Frontal cortex (tissue), 4 donors: ENCODE results near the gene NLRP3. TPM values are rescaled to one million over a fixed set of nuclear protein-coding genes. Genes with fewer than 3 reads are reported as not detected.
A peak's percentile ranks its signal among the peaks of the same experiment; 100 is the strongest.

Source experiments
- DNase-seq, 2 donors: peaks; one replicate each; pipeline ENCODE4 v3.0.0; 2012; ENCODE audit warnings: low spot score in 2 of 2
- FAIRE-seq: peaks from 2 replicates; lab custom pipeline; 2012; peaks lifted over from hg19 to GRCh38; lab: Jason Lieb, UNC
- total RNA-seq: library from RNA; depleted of rRNA; stranded (reverse); fragments of >200 nt; gene quantifications from one replicate; pipeline ENCODE4 v1.2.3, GENCODE V29; 2014
- donor health status: control.
- donor health status: control.
- donor health status: control.

The NLRP3 gene
- total RNA-seq, 1 donor from 2014 or later = 0.82 TPM

DNA sequence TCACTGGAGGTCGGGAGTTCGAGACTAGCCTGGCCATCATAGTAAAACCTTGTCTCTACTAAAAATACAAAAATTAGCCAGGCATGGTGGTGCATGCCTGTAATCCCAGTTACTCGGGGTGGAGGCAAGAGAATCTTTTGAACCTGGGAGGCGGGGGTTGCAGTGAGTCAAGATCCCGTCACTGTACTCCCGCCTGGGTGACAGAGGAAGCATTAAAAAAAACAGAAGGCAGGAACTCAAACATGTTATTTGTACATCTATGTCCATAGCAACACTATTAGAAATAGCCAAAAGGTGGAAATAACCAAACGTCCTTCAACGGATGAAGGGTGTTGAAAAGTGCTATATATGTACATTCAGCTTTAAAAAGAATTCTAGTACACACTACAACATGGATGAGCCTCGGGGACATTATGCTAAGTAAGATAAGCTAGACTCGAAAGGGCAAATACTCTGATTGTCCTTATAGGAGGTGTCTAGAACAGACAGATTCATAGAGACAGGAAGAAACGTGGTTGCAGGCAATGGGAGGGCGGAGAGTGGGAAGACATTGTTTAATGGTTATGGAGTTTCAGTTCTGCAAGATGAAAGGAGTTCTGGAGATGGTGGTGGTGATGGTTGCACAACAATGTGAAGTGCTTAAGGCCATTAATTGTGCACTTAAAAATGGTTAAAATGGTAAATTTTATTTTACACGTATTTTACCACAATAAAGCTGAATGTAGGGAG is 19.2 kb downstream of the NLRP3 start:
- DNase-seq (no peak), FAIRE-seq (no peak)

DNA sequence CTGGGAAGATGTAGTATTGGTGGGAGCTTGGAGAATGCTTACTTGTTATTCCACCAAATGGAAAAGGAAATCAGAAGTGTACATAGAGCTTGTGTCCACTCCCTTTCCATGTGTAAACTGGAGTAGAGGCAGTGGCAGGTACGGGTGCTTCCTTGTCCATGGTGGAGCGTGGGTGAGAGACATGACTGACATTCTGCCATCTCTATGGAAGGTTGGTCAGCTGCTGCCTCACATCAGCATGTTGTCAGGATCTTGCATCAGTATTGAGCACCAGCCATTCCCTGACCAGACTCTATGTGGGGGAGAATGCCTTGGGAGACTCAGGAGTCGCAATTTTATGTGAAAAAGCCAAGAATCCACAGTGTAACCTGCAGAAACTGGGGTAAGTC is 19.8 kb downstream of the NLRP3 start:
- no peak for FAIRE-seq
- DNase-seq = no peak

DNA sequence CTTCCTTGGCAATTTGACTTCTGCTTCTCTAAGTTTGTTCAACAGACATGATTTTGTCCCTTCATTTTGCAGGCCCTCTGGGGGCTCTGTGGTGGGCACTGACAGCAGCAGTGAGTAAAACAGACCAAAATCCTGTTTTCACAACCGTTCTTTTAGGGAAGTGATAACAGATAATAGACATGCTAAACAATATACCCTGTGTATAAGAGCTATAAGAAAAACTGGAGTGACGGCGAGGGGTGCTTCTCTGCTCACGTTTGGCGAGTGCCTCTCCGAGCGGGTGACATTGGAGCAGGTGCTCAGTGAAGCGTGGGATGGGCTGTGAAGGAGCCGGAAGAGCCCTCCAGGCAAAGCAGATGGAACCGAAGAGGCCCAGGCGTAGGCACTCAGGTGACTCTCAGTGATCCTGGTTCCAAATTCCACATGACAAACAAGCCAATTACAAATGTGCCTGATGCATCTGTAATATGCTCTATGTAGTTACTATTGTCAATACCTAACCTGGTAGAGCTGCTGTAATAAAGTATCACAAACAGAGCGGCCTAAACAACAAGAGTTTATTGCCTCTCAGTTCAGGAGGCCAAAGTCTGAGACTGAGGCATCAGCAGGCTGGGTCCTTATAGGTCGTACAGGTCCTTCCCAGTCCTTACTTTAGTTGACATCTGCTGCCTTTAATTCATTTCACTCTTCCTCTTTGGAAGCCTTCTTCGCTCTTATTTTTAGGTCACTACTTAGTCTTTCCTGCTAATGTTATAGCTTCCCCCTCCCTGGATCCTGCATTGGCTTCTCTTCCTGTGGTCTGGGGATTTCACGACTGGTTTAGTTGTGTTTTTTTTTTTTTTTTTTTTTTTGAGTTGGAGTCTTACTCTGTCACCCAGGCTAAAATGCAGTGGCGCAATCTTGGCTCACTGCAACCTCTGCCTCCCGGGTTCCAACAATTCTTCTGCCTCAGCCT is 21.9 kb downstream of the NLRP3 start:
- no peak for FAIRE-seq

DNA sequence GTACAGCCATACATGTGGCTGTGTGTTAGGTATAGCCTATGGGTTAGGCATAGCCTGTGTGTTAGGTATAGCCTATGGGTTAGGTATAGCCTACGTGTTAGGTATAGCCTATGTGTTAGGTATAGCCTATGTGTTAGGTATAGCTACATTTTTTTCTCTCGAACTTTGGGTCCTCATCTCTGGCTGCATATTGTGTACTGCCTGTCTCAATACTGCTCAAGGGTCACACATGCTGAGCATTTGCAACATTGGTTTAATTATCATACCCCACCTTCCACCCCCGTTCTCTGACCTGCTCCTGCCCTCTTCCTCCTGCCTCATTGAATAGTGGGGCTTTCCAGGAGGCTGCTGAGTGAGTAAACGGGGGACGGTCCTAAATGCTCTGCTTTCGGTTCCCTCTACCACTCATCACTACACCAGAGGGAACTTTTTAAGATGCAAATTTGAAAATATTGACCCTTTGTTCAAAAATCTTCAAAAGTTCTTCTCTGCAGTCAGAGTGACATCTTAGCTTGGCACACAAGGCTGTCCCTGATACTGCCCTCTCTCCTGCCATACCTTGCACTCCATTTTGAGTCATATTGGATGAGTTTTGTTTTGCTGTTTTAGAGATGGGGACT is 24.1 kb downstream of the NLRP3 start:
- FAIRE-seq = no peak
- DNase-seq = no peak

More for the DNA sequence above, 21.9 kb downstream of the NLRP3 start:
- no peak for DNase-seq

DNA sequence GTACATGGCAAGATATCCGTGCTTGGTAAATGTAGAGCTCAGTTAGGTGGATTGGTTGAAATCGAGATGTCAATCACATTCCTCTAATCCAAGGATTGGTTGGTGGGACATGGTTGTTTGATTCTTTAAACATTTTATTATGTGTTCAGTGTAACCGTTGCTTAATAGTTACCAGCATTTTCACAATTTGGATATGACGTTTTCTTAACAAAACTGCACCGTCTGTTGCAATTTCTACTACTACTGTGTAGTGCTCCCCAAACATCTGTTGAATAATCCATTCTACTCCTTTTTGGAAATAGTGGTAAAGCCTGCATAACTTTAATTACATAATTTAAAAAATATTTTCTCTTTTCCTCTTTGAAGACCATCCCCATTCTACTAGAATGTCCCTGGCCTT is 25.6 kb downstream of the NLRP3 start:
- DNase-seq (no peak), FAIRE-seq (no peak)

DNA sequence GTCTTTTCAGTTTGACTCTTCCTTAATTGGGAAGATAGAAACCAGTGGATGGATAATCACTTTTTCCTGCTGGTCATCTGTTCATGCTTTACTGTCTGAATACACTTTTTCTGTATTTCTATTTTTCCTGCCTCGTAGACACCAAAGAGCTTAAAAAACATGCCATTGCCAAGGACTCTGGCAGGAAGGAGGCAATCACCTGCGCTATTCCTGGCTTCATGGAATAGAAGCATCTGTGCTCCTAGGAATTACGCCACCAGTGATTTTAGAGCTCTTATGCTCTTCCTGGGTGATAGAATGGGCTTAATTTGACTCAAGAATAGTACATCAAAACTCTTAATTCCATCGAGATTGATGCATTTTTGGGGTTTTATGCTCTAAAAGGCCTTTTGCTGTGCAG is 26.2 kb downstream of the NLRP3 start:
- no peak for FAIRE-seq
- DNase-seq = no peak

DNA sequence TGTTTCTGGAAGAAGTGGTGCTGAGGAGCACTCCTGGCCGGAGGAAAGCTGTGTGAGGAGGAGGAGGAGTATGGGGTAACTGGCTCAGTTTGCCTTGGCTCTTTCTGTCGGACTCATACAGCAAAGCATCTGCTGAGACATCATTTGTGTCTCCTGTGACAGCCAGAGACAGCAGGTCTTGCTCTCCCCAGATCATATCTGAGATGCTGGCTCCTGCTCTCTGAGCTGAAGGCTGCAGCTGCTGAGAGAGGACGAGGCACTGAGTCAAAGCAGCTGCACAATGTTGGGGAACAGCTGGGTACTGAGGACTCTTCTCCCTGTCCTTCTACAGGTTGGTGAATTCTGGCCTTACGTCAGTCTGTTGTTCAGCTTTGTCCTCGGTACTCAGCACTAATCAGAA is 27.7 kb downstream of the NLRP3 start:
- FAIRE-seq = no peak

DNA sequence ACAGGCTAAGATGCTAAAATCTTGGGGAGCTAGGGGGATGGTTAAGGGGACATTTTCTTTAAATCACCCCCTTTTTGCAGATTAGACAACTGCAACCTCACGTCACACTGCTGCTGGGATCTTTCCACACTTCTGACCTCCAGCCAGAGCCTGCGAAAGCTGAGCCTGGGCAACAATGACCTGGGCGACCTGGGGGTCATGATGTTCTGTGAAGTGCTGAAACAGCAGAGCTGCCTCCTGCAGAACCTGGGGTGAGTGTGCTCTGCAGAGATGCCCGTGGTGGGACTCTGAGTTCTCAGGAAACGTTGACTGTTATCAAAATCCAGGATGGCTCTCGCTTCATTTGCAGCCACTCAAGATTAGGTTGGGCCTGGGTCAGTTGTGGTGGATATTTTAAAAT is 28.6 kb downstream of the NLRP3 start:
- FAIRE-seq (no peak), DNase-seq (no peak)

More for the DNA sequence above, 27.7 kb downstream of the NLRP3 start:
- DNase-seq = no peak

DNA sequence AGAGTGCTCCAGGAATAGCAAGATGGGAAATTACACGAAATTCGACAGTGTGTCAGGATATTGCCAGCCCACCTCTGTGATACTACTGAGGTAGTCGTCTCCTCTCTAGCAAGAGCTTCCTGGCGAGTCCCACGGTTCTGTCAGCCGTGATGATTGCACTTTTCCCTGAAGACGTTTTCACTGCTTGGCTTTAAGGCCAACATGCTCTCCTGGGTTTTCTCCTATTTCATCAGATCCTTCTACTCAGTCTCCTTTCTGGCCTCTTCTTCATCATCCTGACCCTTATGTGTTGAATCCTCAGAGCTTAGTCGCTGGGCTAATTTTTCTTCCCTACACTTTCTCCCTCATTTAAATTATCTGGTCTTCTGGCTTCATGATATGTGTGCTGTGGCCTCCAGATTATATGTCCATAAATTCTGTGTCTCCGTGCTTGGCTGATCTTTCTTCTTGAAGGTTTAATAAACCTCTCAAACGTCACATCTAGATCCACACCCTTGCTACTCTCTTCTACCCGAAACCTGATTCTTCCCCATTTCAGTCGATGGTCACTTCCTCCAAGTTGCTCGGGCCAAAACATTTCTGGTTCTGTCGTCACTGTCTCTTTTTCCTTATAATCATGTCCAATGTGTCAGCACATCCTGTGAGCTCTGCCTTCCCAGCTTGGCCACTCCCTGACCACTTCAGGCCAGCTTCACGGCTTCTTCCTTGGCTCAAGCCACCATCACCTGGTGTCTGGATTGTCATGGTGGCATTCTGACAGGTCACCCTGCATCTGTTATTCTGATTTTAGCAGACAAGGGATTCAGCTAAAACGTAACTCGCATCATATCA is 29.8 kb downstream of the NLRP3 start:
- no peak for FAIRE-seq
- DNase-seq = peak in 1 of 2 donors; percentile 12

DNA sequence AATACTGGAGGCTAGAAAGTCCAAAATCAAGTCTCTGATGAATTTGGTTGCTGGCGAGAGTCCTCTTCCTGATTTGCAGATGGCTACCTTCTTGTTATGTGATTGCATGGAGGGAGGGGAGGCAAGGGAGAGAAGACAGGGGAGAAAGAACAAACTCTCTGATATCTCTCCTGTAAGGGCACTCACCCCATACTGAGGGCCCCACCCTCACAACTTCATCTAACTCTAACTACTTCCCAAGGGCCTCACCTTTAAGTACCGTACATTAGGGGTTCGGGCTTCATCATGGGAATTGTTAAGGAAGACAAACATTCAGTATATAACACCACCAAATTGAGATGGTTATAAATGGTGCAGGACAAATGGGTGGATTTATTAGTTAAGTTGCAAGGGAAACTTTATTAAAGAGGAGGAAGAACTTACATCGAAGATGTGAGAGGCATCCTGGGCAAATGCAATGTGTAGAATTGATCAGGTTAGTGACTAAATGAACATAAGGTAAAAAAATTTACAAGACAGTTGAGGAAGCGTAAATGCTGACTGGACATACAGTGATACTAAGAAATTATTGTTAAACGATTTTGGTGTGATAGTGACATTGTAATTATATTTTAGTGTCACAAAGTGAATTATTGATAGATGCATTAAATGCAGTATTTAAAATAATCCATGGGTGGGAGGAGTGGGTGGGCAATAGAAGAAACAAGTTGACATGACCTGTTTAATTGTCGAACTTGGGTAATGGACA is 31.4 kb downstream of the NLRP3 start:
- no peak for FAIRE-seq
- no peak for DNase-seq

DNA sequence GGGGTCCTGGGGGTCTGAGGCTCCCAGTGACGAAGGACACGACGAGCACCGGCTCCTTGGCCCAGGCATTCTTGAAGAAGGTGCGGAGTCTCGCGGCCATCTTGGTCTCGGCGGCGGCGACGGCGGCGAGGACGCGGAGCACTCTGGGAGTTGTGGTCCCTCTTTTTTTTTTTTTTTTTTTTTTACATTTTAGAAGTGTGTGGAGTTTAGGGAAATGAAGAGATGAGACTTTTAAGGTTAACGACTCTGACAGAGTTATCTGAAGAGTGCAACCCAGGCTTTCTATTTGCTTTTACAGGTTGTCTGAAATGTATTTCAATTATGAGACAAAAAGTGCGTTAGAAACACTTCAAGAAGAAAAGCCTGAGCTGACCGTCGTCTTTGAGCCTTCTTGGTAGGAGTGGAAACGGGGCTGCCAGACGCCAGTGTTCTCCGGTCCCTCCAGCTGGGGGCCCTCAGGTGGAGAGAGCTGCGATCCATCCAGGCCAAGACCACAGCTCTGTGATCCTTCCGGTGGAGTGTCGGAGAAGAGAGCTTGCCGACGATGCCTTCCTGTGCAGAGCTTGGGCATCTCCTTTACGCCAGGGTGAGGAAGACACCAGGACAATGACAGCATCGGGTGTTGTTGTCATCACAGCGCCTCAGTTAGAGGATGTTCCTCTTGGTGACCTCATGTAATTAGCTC is 32.3 kb downstream of the NLRP3 start:
- DNase-seq (peak; percentile 24 to 54), FAIRE-seq (no peak)

DNA sequence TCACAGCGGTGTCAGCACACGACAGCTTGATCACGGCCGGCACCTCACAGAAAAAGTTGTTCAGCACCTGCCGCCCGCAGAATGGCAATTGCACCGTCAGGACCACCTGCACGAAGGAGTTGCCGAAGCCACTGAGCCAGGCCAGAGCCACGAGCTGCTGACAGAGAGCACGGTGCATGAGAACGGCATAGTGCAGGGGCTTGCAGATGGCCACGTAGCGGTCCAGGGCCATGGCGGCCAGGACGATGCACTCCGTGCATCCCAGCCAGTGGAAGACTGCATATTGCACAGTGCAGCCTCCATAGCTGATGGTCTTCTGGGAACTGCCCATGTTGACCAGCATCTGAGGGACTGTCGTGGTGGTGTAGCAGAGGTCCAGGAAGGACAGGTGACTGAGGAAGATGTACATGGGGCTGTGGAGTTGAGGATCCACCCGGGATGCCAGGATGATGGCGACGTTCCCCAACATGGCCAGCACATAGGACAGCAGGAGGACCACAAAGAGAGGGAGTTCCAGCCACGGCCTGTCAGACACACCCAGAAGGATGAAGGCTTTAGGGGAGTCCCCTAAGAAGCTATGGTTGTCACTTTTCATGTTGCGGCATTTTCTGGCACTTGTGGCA is 35.5 kb downstream of the NLRP3 start:
- no peak for FAIRE-seq
- DNase-seq = no peak

DNA sequence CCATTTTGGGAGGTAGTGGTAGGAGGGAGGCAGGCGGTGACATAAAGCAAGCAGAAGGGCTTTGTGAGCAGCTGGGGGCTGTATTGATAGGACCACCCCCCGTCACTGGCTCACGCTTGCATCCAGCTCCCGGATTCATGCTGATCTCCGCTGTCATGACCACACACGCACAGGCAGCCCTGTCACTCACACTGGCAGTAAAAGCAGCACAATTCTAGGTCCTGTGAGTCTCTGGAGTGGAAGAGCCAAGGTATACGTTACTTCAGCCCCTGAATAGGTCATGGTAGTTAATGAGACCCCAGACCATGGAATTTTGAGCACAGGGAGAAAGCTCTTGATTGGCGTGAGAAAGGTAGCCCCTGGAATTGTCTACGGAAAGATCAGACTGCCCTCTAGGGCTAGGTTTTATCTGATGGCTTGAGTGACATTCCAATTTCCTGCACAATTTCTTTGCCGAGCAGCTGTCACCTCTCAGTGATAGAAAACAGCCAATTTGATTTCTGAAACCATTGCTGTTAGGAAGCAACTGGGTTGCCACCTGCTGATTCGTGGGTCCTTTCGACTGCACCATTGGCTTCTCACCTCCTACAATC is 36.6 kb downstream of the NLRP3 start:
- no peak for FAIRE-seq

DNA sequence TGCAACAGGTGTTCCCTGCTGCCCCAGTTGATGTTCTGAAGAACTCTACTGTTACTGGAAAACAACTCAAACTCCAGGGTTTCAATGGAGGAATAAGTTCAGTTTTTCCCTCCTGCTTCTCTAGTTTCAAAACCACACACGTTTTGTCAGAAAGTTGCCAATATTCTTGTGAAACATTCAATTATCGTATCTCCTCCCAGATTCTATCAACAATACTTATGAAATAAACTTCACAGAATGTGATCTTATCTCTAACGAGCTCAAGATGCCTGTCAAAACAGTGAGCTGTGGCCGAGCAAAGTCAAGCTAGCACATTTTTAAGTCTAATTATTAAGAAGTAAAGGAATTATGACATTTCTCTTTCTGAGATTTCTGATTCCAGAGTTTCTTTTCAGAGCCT is 37.3 kb downstream of the NLRP3 start:
- DNase-seq (no peak), FAIRE-seq (no peak)

More for the DNA sequence above, 36.6 kb downstream of the NLRP3 start:
- no peak for DNase-seq

DNA sequence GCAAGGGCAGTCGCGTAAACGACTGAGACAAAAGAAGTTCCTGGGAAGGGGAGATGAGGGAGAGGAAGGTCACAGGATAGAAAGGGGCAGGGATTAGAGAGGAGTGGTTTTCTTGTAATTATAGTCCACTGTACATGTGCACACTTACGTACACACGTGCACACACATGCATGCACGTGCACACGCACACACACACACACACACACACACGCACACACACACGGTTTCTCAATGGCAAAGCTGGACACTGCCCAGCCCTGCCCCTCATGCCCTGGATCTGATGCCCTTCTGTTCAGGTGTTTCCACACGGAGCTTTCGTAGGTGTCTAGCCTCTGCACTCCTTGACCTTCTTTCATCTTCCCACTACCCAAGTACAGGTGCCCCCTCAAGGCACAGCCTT is 38.0 kb downstream of the NLRP3 start:
- no peak for DNase-seq
- no peak for FAIRE-seq

DNA sequence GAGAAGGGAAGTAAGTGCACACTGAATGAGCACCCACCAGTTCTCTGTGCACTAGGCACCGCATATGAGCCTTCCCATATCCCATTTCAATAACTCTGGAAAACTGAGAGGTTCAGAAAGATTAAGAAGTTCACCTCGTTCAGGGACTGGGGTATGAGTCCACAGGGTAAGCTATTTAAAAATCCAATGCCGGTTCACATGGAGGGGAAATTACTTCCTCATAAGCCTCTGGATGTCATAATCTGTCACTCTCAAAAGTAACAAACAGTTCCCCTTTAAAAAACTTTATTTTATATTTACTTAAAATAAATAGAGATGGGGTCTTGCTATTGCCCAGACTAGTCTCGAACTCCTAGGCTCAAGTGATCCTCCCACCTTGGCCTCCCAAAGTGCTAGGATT is 40.0 kb downstream of the NLRP3 start:
- FAIRE-seq (no peak), DNase-seq (no peak)

DNA sequence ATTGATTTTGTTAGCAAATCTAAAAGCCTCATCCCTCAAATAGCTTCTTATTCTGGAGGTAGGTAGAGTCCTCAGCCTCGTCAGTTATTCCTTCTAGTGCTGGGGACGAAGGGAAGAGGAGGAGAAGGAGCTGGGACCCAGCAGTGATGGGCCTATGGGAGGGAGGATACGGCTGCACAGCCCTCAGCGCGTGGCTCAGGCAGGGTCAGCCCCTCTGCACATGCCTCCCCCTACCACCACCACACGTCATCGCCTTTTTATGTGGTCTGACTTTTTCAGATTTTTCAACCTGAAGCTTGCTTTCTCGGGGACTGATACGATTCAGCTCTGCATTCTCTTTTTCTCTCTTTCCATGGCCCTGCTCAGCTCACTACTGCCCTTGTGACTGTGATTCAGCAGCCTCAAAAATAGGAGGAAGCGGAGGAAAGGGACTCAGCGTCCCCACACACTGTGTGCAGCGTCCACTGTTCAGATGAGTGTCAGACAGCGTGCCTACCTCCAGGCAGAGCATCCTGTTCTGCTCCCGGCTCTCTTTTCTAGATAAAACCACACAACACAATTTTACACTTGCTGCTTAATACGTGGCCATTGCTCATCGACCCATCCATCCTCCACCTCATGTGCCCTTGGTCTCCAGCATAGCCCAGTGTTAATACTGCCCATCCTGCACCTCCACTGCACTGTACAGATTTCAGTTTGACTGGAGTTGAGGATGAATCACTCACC is 41.1 kb downstream of the NLRP3 start:
- FAIRE-seq = no peak
- no peak for DNase-seq
